Retina (tissue), 1 donor: Measurements from ENCODE around the gene ARHGEF39.
"Not testable (repeated sequence)": the region's sequence is repeated elsewhere in the genome, so short reads cannot be mapped to it uniquely, and the experiment has no call there.

Experiments used
- DNase-seq: peaks from one replicate; pipeline ENCODE4 v3.0.0-alpha.2; 2016

The ARHGEF39 gene

GRCh38 chr9:35616681-35617459, 48.1 kb downstream of the ARHGEF39 start:
- DNase-seq, result peak; percentile 63

DNA sequence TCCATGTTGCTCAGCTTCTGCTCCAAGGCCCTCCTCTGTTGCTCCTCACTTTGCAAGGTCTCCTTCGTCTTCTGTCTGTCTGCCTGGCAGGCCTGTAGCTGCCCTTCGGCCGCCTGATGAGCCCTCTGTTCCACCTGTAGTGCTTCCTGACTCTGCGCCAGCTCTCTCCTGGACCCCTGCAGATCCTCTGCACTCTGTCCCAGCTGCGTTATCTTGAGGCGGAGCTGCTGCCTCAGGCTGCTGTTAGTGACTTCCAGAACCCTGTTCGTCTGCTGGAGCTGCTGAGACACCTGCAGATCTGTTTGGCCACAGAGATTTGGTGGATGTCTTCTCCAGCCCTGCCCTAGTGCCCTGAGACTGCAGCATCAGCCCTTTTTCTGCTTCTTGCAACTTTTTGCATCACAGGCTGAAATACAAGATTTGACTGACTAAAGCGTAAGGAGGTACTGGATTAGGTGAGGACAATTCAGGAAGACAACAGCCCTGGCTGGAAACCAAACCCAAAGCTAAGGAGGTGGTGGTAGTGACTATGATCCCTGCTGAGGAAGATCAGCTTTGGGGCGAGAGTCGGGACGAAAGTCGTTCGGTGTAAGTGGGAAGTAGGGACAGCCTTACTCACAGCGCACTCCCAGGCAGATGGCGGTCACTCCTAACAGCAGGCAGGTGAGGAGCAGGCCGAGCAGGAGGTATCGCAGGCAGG, 48.9 kb downstream of the ARHGEF39 start:
- peak; percentile 11 for DNase-seq

DNA sequence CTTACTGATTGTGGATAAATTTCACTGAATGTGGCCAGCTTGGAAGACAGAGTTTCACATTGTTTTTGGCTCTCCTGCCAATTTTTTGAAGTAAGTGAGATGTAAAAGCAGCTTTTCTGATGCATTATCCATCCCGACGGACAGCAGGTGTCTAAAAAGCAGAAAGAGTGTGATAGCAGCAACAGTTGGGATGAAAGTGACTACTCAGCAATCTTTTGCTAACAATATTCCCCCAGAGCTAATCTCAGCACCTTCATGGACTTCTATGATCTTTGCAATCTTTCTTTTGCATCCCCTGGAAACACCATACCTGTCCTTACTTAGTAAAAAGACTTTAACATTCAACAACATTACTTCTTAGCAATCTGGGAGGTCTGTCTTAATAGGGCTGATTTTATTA, 52.2 kb downstream of the ARHGEF39 start:
- DNase-seq, result no peak

DNA sequence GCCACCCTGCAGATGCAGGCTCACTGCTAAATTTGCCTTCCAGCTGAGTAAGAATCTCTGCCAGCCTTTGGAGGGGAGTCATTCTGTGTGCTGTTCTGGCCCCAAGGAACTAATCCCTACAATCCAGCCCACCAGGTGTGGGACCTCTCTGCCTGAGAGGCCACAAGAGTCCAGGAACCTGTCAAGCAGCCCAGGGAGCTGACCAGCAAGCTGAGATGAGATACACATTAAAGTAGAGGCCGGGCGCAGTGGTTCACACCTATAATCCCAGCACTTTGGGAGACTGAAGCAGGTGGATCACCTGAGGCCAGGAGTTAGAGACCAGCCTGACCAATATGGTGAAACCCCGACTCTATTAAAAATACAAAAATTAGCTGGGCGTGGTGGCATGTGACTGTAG, 52.9 kb downstream of the ARHGEF39 start:
- not testable (repeated sequence) for DNase-seq

GRCh38 chr9:35611230-35611797, 53.7 kb downstream of the ARHGEF39 start:
- peak; percentile 30 for DNase-seq

DNA sequence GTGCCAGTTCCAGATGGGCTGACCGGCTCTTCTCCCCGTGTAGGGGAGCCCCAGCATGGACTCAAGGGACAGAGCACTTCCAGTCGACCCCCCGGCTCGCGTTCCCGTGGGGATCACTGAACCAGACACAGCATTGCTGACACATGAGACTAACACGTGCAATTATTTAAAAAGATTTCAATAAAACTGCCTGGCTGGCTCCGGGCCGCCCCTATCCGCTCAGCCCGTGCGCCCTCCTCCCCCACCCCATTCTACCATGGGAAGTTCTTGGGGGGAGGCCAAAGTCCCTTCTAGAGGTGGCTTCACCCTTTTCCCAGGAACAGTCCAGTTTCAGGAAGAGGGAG, 55.2 kb downstream of the ARHGEF39 start:
- DNase-seq, result no peak
